CMK (cell line): ENCODE data around the gene ZSCAN20.
"Not testable (repeated sequence)": the region's sequence is repeated elsewhere in the genome, so short reads cannot be mapped to it uniquely, and the experiment has no call there.

Experiments
- DNase-seq: peaks from one replicate; pipeline ENCODE4 v3.0.0-alpha.2; 2010; ENCODE audit warnings: low read depth

Gene ZSCAN20

DNA sequence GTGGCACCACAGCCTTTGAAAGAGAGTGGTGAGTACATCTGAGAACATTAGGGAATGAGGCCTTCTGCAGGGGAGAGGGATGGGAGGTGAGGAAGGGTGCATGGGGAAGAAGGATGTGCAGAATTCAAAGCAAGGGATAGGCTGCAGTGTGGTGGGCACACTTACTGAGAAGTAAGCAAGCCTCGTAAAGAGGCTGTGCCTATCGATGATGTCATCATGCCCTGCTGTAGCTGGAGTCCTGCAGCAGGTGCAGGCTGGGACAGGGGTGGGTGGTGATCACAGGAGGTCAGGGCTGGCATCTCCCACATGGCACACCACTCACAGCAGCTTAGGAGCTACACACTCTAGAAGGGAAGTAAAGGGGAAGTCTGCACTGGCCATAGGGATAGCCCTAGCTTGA, 16.2 kb downstream of the ZSCAN20 start:
- no peak for DNase-seq

DNA sequence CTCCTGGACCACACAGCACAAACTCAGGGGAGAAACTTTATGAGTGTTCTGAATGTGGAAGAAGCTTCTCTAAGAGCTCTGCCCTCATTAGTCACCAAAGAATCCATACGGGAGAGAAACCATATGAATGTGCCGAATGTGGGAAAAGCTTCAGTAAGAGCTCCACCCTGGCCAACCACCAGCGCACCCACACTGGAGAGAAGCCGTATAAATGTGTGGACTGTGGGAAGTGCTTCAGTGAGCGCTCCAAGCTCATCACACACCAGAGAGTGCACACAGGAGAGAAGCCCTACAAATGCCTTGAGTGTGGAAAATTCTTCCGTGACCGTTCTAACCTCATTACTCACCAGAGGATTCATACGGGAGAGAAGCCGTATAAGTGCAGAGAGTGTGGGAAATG, 22.5 kb downstream of the ZSCAN20 start:
- no peak for DNase-seq

DNA sequence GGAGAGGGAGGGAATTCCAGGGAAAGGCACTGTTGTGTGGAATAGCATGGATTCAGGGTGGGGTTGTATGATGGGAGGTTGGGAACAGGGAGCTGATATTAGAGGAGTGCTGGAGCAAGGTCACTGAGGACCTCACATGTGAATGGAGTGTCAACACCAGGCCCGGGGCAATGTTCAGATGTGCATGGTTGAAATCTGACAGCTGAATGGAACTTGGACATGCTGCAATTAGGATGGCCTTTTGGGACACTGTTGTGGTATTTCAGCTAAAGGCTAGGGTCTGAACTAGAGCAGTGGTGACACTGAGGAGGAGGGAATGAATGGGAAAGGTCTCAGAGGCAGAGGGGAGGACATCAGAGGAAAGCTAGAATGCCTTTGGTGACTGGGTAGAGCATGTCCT, 25.0 kb downstream of the ZSCAN20 start:
- DNase-seq, result no peak

DNA sequence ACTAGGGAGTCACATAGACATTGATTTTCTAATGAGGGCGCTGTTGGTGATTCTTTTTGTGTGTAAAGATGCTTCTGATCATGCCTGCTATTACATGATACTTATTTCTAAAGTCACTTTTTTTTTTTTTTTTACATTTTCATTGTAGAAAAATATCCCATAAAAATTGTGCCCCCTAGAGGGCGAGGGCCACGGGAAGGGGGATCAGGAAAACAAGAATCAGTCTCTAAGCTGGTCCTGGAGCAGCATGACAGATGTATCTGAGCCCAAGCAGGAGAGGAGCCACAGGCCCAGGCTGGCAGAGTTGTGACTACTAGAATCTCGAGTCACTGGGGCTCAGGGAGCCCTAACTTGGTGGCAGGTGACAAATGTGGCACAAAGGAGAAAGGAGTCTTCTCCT, 28.1 kb downstream of the ZSCAN20 start:
- no peak for DNase-seq

DNA sequence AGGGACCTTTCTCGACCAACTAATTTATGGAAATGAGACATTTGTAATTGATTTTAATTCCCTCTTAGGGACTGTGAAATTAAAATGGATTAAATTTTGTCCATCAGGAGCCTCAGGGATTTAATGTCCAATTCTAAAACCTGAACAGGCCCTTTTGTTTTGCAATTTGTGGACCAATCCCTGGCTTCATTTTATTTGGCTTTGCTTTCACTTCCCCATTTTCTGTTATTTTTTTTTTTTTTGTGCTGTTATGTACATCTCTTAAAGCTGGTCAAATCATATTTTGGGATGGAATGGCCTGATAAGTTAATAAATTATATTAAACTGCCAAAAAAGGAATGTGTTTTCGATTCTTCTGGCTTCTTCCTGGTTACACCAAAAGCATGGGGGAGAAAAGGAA, 28.9 kb downstream of the ZSCAN20 start:
- no peak for DNase-seq

DNA sequence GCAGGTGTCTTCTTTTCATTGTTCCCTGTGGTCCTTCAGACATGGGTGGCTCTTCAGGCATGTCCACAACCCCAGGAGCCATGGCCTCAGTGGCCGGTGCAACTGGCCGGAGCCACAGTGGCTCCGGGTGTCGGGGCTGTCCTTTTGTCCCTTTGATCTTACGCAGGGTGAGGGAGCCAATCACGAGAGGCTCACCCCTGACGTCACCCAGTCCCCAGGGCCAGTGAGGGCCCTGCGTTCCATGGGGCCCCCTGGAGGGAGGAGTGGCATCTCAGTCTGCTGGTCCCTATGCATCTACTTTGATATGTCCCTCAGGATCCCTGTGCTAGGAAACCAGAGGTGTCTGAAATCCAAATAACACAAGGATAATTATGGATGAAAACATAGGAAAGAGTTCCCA, 29.3 kb downstream of the ZSCAN20 start:
- DNase-seq, result no peak

DNA sequence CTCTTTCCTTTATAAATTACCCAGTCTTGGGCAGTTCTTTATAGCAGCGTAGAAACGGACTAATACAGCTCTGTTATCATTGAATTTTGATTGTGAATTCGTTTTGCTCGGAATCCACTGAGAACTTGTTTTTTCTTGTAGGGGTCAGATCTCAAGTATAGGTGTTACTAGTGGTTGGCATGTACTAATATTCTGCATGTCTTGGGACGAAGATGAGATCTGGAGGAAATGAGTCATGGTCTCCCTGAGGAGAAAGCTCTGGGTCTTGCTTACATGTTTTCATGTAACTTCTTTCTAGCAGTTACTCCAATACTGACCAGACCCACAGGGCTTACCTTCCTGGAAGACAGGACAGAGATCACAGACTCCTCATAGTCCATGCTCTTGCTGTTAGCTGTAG, 30.3 kb downstream of the ZSCAN20 start:
- DNase-seq, result no peak

DNA sequence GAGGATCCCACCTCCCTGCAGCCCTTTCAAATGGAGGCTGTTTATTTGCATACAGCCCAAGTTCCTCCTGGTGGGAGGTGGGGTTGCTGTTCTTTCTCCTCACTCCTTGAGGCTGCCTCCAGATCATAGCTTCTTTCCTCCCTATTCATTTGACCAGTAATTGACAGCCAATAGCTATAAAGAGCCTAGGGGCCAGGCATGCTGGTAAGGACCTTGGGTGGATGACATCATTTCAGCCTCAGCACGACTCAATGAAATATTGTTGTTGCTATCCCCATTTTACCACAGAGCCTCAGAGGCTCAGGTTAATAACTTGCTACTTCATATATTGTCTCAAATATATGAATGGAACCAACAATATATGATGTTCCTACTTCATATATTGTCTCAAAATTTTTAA, 31.1 kb downstream of the ZSCAN20 start:
- no peak for DNase-seq

DNA sequence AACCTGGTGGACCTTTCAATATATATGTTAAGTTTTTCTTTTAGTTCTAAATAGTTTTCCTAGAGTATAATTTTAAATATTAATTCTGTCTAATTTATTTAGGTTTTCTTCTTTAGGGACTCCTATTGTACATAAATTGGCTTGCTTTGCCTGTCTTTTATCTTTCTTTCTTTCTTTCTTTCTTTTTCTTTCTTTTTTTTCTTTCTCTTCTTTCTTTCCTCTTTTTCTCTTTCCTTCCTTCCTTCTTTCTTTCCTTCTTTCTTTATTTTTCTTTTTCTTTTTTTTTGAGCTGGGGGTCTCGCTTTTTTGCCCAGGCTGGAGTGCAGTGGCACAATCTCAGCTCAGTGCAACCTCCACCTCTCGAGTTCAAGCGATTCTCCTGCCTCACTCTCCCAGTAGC, 35.2 kb downstream of the ZSCAN20 start:
- DNase-seq, result no peak

DNA sequence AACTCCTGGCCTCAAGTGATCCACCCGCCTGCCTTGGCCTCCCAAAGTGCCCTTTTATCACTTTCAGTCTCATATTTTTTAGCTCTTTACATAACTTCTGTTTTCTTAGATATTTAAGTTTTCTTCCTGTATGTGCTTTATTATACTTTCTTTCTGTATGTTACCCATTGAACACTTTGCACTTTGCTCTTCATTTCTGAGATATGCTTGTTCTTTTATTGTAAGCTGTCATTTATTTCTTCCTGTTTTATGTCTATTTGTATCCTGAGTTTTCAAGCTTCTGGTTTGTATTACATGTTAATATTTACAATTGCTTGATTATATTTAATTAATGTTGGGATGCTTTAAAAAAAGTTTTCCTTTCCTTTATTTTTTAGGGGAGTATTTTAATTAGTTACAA, 35.7 kb downstream of the ZSCAN20 start:
- DNase-seq, result no peak

DNA sequence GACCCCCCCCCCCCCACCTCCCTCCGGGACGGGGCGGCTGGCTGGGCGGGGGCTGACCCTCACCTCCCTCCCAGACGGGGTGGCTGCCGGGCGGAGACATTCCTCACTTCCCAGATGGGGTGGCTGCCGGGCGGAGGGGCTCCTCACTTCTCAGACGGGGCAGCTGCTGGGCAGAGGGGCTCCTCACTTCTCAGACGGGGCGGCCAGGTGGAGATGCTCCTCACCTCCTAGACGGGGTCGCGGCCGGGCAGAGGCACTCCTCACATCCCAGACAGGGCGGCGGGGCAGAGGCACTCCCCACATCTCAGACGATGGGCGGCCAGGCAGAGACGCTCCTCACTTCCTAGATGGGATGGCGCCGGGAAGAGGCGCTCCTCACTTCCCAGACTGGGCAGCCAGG, 36.8 kb downstream of the ZSCAN20 start:
- DNase-seq, result not testable (repeated sequence)

DNA sequence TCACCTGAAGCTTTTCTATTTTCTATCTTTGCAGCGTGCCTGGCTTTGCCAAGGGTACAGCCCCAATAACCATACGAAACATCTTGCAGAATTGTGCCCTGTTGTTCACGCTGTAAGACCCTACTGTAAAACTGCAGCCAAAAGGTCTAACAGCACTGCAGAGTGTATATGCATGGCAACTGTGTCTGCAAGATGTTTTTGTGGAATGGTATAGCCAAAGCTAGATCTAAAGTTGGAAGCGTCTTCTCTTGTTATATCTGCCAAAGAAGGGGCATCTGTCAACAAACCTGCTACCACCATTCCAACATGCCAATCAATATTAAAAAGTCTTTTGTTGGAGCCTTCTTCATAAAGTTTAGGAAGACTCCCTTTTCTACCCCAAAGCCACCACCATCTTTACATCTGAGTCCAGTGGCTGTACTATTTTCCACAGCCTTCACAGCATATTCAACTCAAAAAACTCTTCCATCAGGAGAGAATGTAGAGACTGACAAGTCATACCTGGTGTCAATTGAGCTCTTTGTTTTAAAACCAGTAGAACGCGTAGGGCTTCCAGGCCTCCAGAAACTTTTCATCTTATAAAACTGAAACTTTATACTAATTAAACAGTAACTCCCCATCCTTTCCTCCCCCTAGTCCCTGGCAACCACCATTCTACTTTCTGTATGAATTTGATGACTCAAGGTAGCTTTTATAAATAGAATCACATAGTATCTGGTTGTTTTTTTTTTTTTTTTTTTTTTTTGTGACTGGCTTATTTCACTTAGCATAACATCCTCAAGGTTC, 40.0 kb downstream of the ZSCAN20 start:
- no peak for DNase-seq

DNA sequence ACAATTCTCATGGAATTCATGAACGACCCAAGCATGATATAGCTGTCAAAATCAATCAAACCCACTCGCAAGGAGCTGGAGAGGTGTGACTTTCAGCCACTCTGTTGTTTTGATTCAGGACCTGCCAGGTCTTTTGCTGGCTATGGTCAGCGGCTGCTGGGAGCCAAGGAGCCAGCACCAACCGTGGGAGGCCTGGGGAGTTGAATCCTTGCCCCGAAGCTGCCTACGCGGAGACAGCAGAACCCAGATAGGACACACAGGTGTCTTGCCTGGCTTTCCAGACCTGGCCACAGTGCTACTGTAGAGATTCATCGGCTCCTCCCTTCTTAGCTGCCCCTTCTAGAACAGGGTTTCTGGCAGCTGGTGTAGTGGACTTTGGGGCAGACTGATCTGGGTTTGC, 42.7 kb downstream of the ZSCAN20 start:
- DNase-seq, result no peak

DNA sequence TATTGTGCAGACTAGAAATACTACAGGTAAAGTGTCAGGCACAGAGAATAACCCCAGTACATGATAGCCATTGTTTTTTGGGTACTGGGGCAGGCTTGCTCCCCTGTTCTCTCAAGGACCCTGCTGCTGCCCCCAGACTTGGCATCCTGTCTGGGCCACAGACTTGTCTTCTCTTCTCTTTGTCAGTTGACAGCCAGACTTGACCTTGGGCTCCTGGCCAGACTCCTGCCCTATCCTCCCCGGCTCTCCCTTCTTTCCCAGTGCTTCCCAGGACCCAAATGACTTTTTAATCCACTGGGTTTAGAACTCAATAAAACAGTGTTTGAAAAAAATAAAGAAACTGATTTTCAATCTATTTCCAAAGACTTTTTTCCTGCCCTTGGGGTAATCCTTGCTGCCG, 43.2 kb downstream of the ZSCAN20 start:
- DNase-seq, result no peak

DNA sequence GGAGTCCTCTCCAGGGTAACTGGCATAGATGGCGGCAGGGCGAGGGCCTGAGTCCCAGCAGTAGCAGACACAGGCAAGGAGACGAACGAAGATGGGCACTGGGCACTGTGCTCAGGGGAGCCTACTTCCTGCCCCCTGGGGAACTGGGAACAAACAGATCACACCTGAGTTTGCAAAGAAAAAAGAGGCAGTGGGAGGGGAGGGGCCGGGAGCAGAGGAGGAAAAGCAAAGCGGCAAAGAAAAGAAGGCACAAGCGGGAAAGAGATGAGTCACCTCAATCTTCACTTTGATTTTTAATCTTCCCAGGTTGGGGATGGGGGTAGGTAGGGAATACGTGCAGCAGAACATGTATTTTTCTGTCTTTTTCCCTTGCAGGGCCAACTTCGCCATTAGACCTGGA, 44.0 kb downstream of the ZSCAN20 start:
- DNase-seq, result no peak

DNA sequence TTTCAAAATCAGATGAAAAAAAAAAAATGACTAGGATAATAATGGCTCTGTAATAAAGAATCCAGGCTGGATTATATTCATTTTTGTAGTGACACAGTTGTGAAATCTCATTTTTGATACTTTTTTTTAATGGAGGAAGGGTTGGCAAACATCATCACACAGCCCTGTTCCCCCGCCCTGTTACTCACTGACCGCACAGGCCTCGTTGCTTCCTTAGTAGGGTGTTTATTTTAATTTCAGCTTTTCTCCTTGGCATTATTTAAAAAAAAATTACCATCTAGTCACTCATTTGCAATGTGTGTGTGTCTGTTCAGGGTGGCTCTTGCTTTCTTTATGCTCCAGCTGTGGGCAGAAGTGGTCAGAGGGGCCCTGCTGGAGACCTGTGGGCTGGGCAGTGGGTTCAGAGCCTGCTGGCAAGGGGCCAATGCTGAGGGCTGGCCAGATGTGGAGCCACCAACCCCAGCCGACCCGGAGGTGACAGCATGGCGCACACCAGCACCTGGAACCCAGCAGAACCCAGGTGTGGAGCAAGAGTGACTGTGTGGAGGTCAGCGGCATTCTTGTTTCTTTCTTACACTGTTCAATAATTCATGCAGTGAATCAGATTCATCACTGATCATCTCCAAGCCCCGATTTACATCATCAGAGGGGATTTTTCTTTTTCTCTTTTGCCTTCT, 44.6 kb downstream of the ZSCAN20 start:
- no peak for DNase-seq

DNA sequence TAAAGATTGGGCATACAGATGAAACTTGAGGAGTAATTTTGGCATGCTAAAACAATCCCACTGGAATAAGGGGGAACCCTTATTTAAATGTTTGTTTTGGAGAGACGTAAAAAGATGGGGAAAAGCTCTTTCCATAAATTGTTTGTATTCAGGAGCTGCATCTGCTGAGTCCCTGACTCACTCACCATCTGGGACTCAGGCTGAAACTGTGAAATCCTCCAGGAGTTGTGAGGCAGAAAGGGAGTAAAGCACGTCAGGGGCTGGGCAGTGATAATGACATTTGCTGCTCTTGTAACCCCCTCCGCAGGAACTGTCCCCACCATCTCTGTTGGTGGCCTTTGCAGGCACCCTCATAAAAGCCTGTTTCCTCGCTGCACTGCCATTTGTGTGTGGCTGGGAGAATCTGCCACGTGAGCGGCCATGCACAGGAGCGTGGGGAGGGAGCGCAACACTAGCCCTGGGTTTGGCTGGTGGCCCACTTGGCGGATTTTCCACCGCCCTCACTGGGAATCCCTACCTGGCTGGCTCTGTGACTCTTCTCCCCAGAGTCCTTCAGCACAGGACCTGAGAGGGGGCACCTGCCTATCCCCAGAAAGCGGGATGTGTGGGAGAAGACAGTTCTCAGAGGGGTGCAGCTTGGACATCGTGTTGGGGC, 45.3 kb downstream of the ZSCAN20 start:
- no peak for DNase-seq

DNA sequence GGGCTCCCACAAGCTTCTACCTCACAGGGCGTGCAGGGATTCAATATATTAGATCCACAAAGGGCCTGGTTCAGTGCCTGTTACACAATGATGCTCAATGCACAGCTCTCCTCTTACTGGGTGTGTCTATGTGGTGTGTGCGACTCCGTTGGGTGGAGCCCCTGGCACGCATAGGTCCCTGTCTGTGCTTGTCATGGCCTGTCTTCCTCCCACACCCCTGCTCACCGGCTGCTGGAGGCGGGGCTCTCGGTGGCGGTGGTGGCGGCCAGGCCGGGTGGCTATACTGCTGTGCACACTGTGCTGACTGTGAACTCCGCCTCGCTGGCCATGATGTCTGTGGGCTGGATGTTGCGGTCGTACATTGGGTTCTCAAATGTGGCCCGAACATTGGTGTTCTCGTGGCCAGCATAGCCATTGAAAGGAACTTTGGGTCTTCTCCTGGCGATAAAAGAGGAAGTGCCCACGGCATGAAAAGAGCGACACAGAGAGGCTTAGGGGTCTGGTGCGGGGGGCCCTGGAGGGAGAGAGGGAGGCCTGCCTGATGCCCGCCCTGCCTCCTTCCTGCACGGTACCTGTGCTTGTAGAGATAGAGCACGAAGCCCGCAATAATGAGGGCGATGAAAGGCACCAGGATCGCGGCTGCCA, 46.9 kb downstream of the ZSCAN20 start:
- DNase-seq, result peak; percentile 54

DNA sequence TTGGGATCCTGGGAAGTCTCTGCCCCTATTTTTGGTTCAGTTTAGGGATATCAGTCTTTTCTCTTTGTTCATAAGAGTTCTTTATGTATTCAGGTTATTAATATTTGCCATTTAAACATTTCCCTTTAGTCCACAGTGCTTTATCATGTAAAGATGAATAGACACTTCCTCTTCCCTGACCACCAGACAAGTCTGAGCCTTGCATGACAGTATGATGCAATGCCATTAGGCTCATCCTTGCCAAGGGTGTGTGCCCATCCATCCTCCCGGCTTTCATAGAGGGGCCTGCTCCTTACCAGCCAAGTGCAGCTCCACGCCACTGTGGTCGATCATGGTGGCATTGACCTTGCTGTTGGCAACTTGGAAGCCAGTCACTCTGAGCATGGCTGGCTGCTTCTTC, 52.1 kb downstream of the ZSCAN20 start:
- peak; percentile 18 for DNase-seq

DNA sequence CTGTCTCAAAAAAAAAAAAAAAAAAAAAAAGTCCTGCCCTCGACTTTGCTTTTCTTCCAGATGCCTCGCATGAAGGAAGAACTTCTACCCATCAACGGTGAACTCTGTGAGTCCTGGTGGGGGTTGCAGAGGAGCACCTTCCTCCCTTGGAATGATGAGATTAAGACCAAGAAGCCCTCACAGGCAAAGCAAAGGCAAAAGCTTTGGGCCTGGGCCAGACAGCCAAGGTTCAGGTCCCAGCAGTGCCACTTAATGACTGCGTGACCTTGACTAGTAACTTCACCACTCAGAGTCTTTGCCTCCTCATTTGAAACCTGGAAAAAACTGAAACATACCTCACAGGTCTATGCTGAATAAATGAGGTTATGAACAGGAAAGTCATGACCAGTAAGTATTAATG, 55.5 kb downstream of the ZSCAN20 start:
- DNase-seq, result no peak

DNA sequence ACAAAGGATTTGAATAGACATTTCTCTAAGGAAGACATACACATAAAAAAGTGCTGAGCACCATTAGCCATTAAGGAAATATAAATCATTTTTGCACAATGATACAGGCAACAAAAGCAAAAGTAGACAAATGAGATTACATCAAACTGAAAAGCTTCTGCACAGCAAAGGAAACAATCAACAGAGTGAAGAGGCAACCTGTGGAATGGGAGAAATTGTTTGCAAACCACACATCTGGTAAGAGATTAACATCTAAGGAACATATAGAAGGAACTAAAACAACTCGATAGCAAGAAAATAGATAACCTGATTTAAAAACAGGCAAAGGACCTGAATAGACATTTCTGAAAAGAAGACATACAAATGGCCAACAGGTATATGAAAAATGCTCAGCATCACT, 57.5 kb downstream of the ZSCAN20 start:
- no peak for DNase-seq

DNA sequence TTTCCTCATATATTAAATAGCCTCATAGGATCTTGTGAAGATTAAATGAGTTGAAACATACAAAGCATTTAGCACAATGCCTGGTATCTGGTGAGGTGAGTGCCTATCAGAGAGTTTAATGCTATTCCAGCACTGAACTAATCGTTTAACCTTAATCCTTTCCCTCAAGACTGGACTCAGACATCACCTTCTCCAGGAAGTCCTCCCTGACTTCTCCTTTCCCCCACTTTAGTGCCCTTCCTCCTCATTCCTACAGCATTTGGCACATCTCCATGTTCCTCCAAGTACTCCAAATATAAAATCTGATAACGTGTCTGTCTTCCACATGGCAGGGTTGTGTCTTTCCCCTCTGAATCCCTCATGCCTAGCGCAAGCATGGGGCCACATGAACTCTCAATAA, 59.8 kb downstream of the ZSCAN20 start:
- no peak for DNase-seq

DNA sequence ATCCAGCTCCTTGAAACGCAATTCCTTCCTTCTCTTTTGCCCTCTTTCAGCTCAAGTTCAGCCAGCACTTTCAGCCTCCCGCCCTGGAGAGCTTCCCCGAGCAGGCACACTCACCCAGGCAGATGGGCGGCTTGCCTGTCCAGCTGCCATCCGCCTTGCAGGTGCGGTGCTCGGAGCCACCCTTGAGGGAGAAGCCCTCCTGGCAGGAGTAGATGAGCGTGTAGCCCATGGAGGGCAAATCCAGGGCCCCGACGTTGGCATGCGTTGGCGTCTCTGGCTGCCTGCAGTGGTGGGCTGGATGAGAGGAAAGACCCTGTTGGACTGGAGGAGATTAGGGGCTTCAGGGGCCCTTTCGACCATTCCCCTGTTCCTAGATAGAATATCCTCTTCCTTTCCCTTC, 60.5 kb downstream of the ZSCAN20 start:
- DNase-seq, result no peak
